ENCODE measurements around the gene STKLD1. TPM values are rescaled to one million over a fixed set of nuclear protein-coding genes. Genes with fewer than 3 reads are reported as not detected.

STKLD1 gene
- total RNA-seq, 2 experiments from 2014 or later = 0.69 to 0.90 TPM

DNA sequence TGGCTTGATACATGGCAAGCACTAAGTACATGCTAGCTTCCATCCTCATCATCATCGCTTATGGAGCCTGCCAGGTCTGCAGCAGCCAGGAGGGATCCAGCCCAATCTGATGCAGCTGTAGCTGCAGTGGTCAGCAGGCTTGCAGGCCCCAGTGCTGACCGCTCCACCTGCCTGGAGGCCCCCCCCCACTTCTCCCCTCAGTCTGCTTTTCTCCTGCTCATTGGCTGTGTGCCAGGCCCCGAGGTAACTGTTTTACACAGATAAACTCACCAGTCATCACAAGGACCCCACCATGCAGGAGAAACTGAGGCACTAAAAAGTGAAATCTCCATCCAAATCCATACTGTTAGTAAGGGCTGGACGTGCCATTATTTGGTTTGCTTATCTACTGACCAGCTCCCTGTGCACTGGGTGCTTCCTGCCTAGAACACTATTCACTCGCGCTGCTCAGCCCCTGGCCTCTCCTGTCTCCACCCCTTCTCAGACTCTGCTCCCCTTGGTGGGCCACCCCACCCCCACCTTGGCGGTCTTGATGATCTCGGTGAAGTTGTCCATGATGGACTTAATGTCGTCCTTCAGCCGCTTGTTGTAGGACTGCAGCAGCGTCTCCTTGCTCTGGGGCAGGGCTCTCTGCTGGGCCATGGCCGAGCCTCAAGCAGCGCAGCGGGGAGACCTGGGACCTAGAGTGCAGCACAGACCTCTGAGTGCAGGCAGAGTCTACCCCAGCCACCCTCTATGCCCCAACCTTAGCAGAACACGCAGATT, 30.0 kb upstream of the STKLD1 start:
- Mint-ChIP-seq H3K9me3 (no peaks in the 10 kb centered on the region), H3K36me3 (peaks cover 45% of the 10 kb centered on the region), H3K4me3 (peak overlapping the region; percentile 97), H3K27ac (peak overlapping the region; percentile 8), H3K4me1 (ENCODE audit: low read depth) (peaks cover 38% of the 10 kb centered on the region), H3K27me3 (no peaks in the 10 kb centered on the region)
- ChIA-PET POLR2A (interaction anchor here (1.1 to 1.6 kb wide), 4 partner anchors 14 to 31 kb away, joined by 4 to 8 read pairs (median 6); no protein-coding TSS in a partner anchor), CTCF (interaction anchor here (8.0 kb wide), 1 partner anchor 26 kb away, joined by 76 read pairs; no protein-coding TSS in a partner anchor)
- intact Hi-C loops (cut with micrococcal nuclease) = loop anchor here (5.0 kb wide), 2 partner anchors 159 to 994 kb away; partner anchors contain the start of gene SETX
- DNase-seq = no peak

DNA sequence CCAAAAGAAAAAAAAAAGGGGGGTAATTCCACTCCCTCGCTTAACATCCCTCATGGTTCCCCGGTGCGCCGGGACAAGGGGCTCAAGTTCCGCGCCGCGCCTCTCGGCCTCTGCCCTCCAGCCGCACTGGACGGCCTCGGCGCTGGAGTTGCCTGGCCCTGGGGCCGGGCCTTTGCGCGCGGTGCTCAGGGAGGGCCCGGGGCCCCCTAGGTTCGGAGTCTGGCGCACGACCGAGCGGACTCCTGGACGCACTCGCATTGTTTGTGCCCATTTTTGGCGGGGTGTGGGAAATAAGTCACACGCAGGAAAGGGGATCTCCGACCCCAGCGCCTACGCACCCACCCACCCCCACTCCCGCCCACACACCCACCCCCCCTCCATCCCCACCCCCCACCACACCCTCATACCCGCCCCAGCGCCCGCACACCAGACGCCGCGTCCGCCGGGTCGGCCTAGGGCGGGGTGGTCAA, 28.6 kb upstream of the STKLD1 start:
- H3K27me3 Mint-ChIP-seq = no peaks in the 10 kb centered on the region
- peaks cover 52% of the 10 kb centered on the region for H3K36me3 Mint-ChIP-seq
- peak overlapping the region; percentile 97 for H3K4me3 Mint-ChIP-seq
- intact Hi-C loops (cut with micrococcal nuclease) = loop anchor here (5.0 kb wide), 2 partner anchors 160 to 995 kb away; partner anchors contain the start of gene SETX
- H3K4me1 Mint-ChIP-seq (ENCODE audit: low read depth) = peaks cover 38% of the 10 kb centered on the region
- ChIA-PET CTCF (interaction anchor here (0.7 to 8.0 kb wide), 4 partner anchors 12 to 204 kb away, joined by 3 to 76 read pairs (median 4); no protein-coding TSS in a partner anchor), POLR2A (interaction anchor here (1.0 to 14.0 kb wide), 13 partner anchors 8 to 112 kb away, joined by 3 to 381 read pairs (median 5); partner anchors contain the start of genes CACFD1, STKLD1, SURF1 and SURF2)
- no peak for DNase-seq
- peak overlapping the region; percentile 98 for H3K27ac Mint-ChIP-seq
- no peaks in the 10 kb centered on the region for H3K9me3 Mint-ChIP-seq

DNA sequence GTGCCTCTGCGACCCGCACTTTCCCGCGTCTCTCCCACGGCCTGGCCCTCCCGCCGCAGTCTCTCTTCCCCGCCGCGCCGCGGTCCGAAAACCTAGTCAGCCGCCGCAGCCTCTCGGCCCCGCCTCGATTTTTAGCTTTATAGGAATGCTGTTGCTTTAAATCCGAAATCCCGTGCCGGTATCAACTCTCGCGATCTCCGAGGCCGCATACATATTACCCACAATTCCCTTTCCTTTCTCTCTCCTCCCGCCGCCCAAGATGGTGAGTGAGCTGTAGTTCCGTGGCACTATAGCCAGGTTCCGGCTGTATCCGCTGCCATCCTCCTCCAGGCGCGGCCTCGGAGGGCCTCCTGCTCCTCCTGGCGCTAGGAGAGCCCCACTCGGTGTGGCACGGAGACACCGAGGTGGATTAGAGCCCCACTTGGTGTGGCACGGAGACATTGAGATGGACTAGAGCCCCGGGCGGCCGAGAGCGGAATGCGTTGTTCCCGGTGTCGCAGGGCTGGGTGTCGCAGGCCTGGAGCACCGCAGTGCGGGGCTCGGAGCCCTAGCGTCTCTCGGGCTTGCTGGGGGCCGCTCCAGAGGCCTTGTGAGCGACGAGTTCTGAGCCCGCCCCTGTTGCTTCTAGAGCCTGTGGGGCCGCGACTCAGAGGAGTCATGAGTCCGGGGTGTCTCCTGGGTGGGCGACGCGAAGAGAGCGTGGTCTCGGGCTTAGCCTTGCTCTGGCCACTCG, 28.0 kb upstream of the STKLD1 start, which contains the start of the genes MED22 and RPL7A:
Gene MED22 (minus strand): TSS at position 147 of the 733 bp plus-strand sequence. CDS start 1,469 bp downstream, outside the sequence.
Gene RPL7A (plus strand): TSS at position 234 of the 733 bp plus-strand sequence. CDS start 26 bp downstream, at position 260.
- H3K27ac Mint-ChIP-seq = peak within 1 kb of the TSS; percentile 98
- intact Hi-C loops (cut with micrococcal nuclease) = loop anchor here (1.0 to 5.0 kb wide), 6 partner anchors 8 to 996 kb away; partner anchors contain the start of genes SETX, STKLD1, SURF1 and SURF2
- peak; percentile 96 for DNase-seq
- H3K9me3 Mint-ChIP-seq = no peaks in the 10 kb centered on the region
- H3K36me3 Mint-ChIP-seq = peaks cover 53% of the 10 kb centered on the region
- ChIA-PET POLR2A (interaction anchor here (1.0 to 14.0 kb wide), 12 partner anchors 8 to 111 kb away, joined by 3 to 381 read pairs (median 5); partner anchors contain the start of genes CACFD1, STKLD1, SURF1 and SURF2), CTCF (interaction anchor here (0.7 to 8.0 kb wide), 4 partner anchors 11 to 204 kb away, joined by 3 to 76 read pairs (median 4); no protein-coding TSS in a partner anchor)
- H3K4me1 Mint-ChIP-seq (ENCODE audit: low read depth) = peaks cover 38% of the 10 kb centered on the region
- no peaks in the 10 kb centered on the region for H3K27me3 Mint-ChIP-seq
- H3K4me3 Mint-ChIP-seq = peak within 1 kb of the TSS; percentile 97

DNA sequence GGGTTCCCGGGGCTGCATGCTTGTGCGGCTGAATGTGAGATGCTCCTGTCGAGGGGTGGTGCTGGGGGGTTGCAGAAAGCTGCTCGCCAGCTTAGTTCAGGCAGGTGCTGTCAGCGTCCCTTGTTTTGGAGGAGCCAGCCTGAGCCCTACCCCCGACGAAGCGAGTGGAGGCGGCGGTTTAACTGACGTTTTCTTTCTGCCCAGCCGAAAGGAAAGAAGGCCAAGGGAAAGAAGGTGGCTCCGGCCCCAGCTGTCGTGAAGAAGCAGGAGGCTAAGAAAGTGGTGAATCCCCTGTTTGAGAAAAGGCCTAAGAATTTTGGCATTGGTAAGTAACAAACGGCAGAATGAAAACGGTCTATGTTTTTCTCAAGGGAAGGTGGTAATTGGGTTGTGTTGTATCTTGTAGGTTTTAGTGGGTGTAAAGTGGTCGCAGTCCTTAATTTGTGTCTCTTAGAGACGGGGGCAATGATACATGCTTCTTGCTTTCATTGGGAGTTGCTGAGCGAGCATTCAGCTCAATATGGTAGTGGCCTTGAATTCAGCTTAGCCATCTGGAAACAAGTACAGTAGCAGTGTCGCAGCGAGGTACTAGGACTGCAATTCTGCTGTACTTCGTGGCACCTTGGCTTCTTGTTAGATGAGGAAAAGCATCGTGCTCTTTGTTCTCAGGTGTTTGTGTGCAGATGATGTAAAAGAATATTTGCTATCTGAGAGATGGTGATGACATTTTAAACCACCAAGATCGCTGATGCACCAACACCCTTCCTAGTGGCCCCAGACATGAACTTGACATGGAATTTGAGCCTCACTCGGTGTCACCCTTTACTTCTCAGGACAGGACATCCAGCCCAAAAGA, 27.2 kb upstream of the STKLD1 start:
- Mint-ChIP-seq H3K27me3 (no peaks in the 10 kb centered on the region), H3K9me3 (no peaks in the 10 kb centered on the region), H3K27ac (peak overlapping the region; percentile 98), H3K36me3 (peaks cover 55% of the 10 kb centered on the region), H3K4me1 (ENCODE audit: low read depth) (peaks cover 38% of the 10 kb centered on the region), H3K4me3 (peak overlapping the region; percentile 97)
- intact Hi-C loops (cut with micrococcal nuclease) = loop anchor here (1.0 to 5.0 kb wide), 6 partner anchors 7 to 997 kb away; partner anchors contain the start of genes SETX, STKLD1, SURF1 and SURF2
- no peak for DNase-seq
- POLR2A ChIA-PET = interaction anchor here (1.0 to 14.0 kb wide), 7 partner anchors 8 to 53 kb away, joined by 3 to 381 read pairs (median 8); partner anchors contain the start of genes STKLD1, SURF1 and SURF2
- CTCF ChIA-PET = interaction anchor here (1.2 to 8.0 kb wide), 3 partner anchors 10 to 55 kb away, joined by 3 to 76 read pairs (median 5); no protein-coding TSS in a partner anchor

DNA sequence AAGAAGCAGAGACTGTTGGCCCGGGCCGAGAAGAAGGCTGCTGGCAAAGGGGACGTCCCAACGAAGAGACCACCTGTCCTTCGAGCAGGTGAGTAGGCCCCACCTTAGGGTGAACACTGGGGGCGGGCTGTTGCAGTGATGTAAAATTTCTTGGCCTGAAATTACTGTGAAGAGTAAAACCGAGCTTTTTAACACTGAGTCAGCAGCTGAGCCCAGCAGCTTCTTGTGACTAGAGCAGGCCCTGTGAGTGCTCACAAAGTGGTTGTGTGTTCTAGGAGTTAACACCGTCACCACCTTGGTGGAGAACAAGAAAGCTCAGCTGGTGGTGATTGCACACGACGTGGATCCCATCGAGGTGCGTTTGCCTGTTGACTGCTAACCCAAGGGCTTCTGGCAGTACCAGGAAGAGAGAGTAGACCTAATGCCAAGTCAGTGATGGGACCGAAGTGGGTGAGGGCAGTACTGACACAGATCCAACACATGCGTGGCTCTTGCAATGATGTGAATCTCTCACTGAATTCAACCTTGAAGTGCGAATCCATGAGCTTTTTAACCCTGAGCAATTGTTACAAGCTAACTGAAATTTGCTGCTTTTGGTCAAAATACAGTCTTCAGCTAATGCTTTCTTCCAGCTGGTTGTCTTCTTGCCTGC, 26.1 kb upstream of the STKLD1 start:
- no peaks in the 10 kb centered on the region for H3K9me3 Mint-ChIP-seq
- POLR2A ChIA-PET = interaction anchor here (1.4 to 14.0 kb wide), 2 partner anchors 10 to 19 kb away, joined by 4 to 381 read pairs; no protein-coding TSS in a partner anchor
- H3K4me3 Mint-ChIP-seq = peak overlapping the region; percentile 97
- H3K4me1 Mint-ChIP-seq (ENCODE audit: low read depth) = peaks cover 46% of the 10 kb centered on the region
- DNase-seq = peak; percentile 69
- H3K27me3 Mint-ChIP-seq = no peaks in the 10 kb centered on the region
- H3K27ac Mint-ChIP-seq = peak overlapping the region; percentile 98
- intact Hi-C loops (cut with micrococcal nuclease) = loop anchor here (5.0 to 10.0 kb wide), 4 partner anchors 55 to 998 kb away; partner anchors contain the start of gene SETX
- H3K36me3 Mint-ChIP-seq = peaks cover 55% of the 10 kb centered on the region
- CTCF ChIA-PET = interaction anchor here (0.7 to 8.0 kb wide), 4 partner anchors 9 to 22 kb away, joined by 3 to 76 read pairs (median 8); no protein-coding TSS in a partner anchor

DNA sequence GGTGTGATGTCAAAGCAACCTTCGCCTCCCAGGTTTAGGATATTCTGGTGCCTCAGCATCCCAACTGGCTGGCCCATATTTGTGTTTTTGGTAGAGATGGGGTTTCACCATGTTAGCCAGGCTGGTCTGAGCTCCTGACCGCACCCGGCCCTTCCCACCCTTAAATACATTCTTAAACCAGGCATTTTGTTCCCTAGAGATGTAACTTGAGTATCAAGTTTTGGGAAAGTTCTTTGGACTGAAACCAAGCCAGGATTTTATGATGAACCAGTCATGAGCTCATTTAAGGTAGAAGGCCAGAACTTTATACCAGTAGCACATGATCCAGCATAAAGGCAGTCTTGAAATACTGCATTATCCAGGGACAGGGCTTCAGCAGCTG, 24.6 kb upstream of the STKLD1 start:
- CTCF ChIA-PET = interaction anchor here (0.7 to 8.0 kb wide), 6 partner anchors 10 to 170 kb away, joined by 3 to 76 read pairs (median 4); no protein-coding TSS in a partner anchor
- Mint-ChIP-seq H3K9me3 (no peaks in the 10 kb centered on the region), H3K36me3 (peaks cover 52% of the 10 kb centered on the region), H3K27ac (peak overlapping the region; percentile 48), H3K4me1 (ENCODE audit: low read depth) (peaks cover 45% of the 10 kb centered on the region), H3K4me3 (no peak overlapping the region), H3K27me3 (no peaks in the 10 kb centered on the region)
- DNase-seq = no peak
- intact Hi-C loops (cut with micrococcal nuclease) = loop anchor here (10.0 kb wide), 2 partner anchors 53 to 133 kb away; no protein-coding TSS in a partner anchor
- POLR2A ChIA-PET = interaction anchor here (1.7 to 14.0 kb wide), 2 partner anchors 12 to 17 kb away, joined by 4 to 381 read pairs; no protein-coding TSS in a partner anchor

DNA sequence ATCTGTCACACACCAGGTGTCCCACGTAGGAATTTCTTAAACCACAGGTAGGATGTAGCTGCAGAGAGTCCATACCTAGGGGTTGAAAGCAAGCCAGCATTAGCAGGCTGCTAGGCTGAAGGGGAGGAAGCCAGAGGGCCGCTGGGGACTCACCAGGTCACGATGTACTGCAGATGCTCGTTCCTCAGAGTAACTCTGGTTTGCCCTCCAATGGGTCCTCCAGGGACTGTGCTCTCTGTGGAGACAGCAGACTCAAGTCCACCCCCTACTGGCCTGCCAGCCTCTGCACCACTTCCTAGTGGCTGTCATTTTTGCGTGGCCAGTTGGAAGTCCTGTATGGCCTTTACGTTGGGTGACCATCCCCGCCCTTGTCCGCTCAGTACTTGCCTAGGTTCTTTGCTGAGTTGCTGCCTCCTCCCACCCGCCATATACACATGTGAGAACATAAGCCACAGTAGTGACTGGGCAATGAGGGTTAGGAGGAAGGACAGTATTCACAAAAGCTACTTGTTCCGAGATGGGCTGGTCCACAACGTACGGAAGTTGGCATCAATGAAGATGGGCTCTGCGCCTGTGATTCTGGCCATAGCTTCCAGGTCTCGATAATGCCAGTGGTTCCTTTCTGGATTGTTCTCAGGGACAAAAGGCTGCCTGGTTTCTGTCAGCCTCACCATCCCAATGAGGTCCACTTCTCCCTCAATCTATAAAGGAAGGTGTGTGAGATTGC, 24.1 kb upstream of the STKLD1 start:
- Mint-ChIP-seq H3K27ac (peak overlapping the region; percentile 48), H3K4me3 (no peak overlapping the region), H3K27me3 (no peaks in the 10 kb centered on the region), H3K36me3 (peaks cover 47% of the 10 kb centered on the region), H3K4me1 (ENCODE audit: low read depth) (peaks cover 41% of the 10 kb centered on the region), H3K9me3 (no peaks in the 10 kb centered on the region)
- POLR2A ChIA-PET = interaction anchor here (1.7 to 14.0 kb wide), 2 partner anchors 12 to 17 kb away, joined by 4 to 381 read pairs; no protein-coding TSS in a partner anchor
- intact Hi-C loops (cut with micrococcal nuclease) = loop anchor here (10.0 kb wide), 2 partner anchors 53 to 133 kb away; no protein-coding TSS in a partner anchor
- DNase-seq = peak; percentile 70
- CTCF ChIA-PET = interaction anchor here (0.7 to 8.0 kb wide), 5 partner anchors 11 to 170 kb away, joined by 3 to 76 read pairs (median 5); no protein-coding TSS in a partner anchor

DNA sequence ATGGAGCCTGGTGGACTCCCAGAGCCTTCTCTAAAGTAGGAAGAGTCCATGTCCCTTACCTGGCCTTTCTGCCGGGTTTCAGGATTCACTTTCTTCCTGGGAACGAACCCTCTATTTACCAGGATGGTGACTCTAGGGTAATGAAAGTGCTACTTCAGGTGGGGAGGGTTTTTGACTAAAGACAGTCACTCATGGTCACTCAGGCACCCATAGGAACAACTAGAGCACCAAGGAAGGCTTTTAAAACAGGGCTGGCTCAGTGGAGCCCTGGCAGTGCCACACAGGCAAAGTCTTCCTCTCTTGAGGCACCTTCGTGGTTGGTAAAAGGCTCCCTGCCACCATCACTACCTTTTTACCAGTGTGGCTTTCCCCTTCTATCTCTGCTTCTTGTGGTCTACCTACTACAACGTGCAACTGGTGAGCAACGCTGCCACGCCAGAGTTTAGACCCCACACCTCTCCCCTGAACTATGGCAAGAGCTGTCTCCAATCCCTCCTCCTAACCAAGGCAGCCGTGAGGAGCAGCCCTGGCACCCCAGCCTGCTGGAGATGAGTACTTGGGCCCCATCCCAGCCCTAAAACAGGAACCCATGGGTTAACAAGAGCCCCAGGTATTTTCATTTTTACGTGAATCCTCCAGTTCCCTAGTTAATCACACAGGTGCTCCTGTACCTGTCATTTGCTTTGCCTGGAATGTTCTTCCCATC, 23.4 kb upstream of the STKLD1 start:
- H3K4me3 Mint-ChIP-seq = no peak overlapping the region
- H3K27me3 Mint-ChIP-seq = no peaks in the 10 kb centered on the region
- H3K36me3 Mint-ChIP-seq = peaks cover 47% of the 10 kb centered on the region
- H3K27ac Mint-ChIP-seq = peak overlapping the region; percentile 53
- H3K4me1 Mint-ChIP-seq (ENCODE audit: low read depth) = peaks cover 48% of the 10 kb centered on the region
- no peak for DNase-seq
- ChIA-PET CTCF (interaction anchor here (0.9 to 8.0 kb wide), 2 partner anchors 20 to 134 kb away, joined by 5 to 76 read pairs; no protein-coding TSS in a partner anchor), POLR2A (interaction anchor here (1.2 to 14.0 kb wide), 2 partner anchors 16 to 63 kb away, joined by 3 to 381 read pairs; no protein-coding TSS in a partner anchor)
- no peaks in the 10 kb centered on the region for H3K9me3 Mint-ChIP-seq
- intact Hi-C loops (cut with micrococcal nuclease) = loop anchor here (10.0 kb wide), 2 partner anchors 52 to 132 kb away; no protein-coding TSS in a partner anchor

DNA sequence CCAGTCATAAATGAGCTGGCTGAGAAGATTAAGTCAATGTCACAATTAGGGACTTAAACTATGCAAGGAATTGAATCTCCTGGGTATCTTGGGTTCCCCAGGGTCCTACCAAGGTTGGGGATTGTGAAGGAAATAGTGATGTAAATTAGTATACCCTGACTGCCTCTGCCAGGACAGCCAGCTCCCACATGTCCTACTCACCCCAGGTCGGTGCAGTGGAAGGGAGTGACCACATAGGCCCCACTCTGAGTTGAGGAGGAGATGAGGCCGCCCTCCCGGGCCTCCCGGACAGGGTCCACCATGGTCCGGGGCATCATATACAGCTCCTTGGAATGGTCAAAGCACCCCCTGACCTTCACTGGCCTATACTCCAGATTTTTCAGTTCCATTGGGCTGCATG, 22.6 kb upstream of the STKLD1 start:
- POLR2A ChIA-PET = interaction anchor here (0.7 to 14.0 kb wide), 3 partner anchors 14 to 62 kb away, joined by 3 to 381 read pairs (median 3); no protein-coding TSS in a partner anchor
- H3K36me3 Mint-ChIP-seq = peaks cover 40% of the 10 kb centered on the region

More for the DNA sequence above, 22.6 kb upstream of the STKLD1 start:
- CTCF ChIA-PET = interaction anchor here (0.9 to 8.0 kb wide), 2 partner anchors 19 to 133 kb away, joined by 5 to 76 read pairs; no protein-coding TSS in a partner anchor
- Mint-ChIP-seq H3K27ac (no peak overlapping the region), H3K9me3 (no peaks in the 10 kb centered on the region), H3K27me3 (no peaks in the 10 kb centered on the region), H3K4me1 (ENCODE audit: low read depth) (peaks cover 54% of the 10 kb centered on the region), H3K4me3 (no peak overlapping the region)
- intact Hi-C loops (cut with micrococcal nuclease) = loop anchor here (10.0 kb wide), 2 partner anchors 51 to 131 kb away; no protein-coding TSS in a partner anchor
- no peak for DNase-seq

All from activated CD4-positive, alpha-beta memory T cell treated with anti-CD3 and anti-CD28 coated beads for 36 hours (primary cell).